C4-2B (cell line): ENCODE results near the gene CCDC185.

Source experiments
- CTCF ChIP-seq: fragments of 450-650 bp; conservative IDR thresholded peaks from 2 replicates; pipeline ENCODE4 v1.5.1; 2017; ENCODE audit warnings: mild to moderate bottlenecking
- ZFX ChIP-seq: fragments of 450-650 bp; IDR thresholded peaks from 2 replicates; pipeline ENCODE4 v1.6.1; 2017

- TF ChIP-seq CTCF (no peak), ZFX (no peak)
These were observed 36.1 kb downstream of the CCDC185 start for GRCh38 chr1:223429313-223429731.
